HCT116 (cell line): Measurements from ENCODE around the gene ORC4.

Source experiments
- EGR1 ChIP-seq: IDR thresholded peaks from 2 replicates; pipeline ENCODE4 v1.6.1; 2012; ENCODE audit warnings: low read depth
- POLR2A ChIP-seq: IDR thresholded peaks from 2 replicates; pipeline ENCODE4 v1.7.0; 2011; ENCODE audit warnings: borderline replicate concordance; ENCODE audit not compliant: insufficient read depth, insufficient read length; ENCODE audit errors: extremely low read depth
- POLR2AphosphoS5 ChIP-seq: IDR thresholded peaks from 2 replicates; pipeline ENCODE4 v1.6.1; 2011; ENCODE audit warnings: mild to moderate bottlenecking, low read depth, low read length, moderate library complexity
- RAD21 ChIP-seq: IDR thresholded peaks from 2 replicates; pipeline ENCODE4 v1.6.1; 2012; ENCODE audit warnings: low read depth, mild to moderate bottlenecking
- ZFX ChIP-seq: fragments of 450-650 bp; IDR thresholded peaks from 2 replicates; pipeline ENCODE4 v1.6.1; 2017
- TF ChIP-seq, protein P1 (sequence below), 3 experiments: fragments of 200-600 bp in 1 of 3; sonication (generic) in 1 of 3; IDR thresholded peaks in 2 of 3; conservative IDR thresholded peaks in 1 of 3; 2 replicates each; pipeline ENCODE4 v1.5.1; 2012 to 2017; ENCODE audit warnings: low read depth in 2 of 3, low read length in 2 of 3, antibody characterized with exemption in 1 of 3, borderline replicate concordance in 1 of 3, control low read depth in 1 of 3, mild to moderate bottlenecking in 1 of 3, mixed read lengths in 1 of 3, mixed run types in 1 of 3, moderate library complexity in 1 of 3; ENCODE audit not compliant: insufficient read depth in 1 of 3
- TF ChIP-seq, protein P2 (sequence below): IDR thresholded peaks from 2 replicates; pipeline ENCODE4 v1.6.1; 2011; ENCODE audit warnings: mild to moderate bottlenecking, low read length, moderate library complexity; ENCODE audit not compliant: insufficient replicate concordance; ENCODE audit errors: extremely low read depth

GRCh38 chr2:148039783-148040182, 19.2 kb upstream of the ORC4 start:
- TF ChIP-seq, protein P1, sequence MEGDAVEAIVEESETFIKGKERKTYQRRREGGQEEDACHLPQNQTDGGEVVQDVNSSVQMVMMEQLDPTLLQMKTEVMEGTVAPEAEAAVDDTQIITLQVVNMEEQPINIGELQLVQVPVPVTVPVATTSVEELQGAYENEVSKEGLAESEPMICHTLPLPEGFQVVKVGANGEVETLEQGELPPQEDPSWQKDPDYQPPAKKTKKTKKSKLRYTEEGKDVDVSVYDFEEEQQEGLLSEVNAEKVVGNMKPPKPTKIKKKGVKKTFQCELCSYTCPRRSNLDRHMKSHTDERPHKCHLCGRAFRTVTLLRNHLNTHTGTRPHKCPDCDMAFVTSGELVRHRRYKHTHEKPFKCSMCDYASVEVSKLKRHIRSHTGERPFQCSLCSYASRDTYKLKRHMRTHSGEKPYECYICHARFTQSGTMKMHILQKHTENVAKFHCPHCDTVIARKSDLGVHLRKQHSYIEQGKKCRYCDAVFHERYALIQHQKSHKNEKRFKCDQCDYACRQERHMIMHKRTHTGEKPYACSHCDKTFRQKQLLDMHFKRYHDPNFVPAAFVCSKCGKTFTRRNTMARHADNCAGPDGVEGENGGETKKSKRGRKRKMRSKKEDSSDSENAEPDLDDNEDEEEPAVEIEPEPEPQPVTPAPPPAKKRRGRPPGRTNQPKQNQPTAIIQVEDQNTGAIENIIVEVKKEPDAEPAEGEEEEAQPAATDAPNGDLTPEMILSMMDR (IDR thresholded peaks at IDR 0.05 in 2 of 3, conservative IDR thresholded peaks at IDR 0.05 in 1 of 3; ENCODE audit: borderline replicate concordance in 1 of 3, insufficient read depth in 1 of 3, low read depth in 2 of 3, low read length in 2 of 3) = no peak
- TF ChIP-seq, protein P2, sequence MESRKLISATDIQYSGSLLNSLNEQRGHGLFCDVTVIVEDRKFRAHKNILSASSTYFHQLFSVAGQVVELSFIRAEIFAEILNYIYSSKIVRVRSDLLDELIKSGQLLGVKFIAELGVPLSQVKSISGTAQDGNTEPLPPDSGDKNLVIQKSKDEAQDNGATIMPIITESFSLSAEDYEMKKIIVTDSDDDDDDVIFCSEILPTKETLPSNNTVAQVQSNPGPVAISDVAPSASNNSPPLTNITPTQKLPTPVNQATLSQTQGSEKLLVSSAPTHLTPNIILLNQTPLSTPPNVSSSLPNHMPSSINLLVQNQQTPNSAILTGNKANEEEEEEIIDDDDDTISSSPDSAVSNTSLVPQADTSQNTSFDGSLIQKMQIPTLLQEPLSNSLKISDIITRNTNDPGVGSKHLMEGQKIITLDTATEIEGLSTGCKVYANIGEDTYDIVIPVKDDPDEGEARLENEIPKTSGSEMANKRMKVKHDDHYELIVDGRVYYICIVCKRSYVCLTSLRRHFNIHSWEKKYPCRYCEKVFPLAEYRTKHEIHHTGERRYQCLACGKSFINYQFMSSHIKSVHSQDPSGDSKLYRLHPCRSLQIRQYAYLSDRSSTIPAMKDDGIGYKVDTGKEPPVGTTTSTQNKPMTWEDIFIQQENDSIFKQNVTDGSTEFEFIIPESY = no peak
- TF ChIP-seq ZFX (no peak), EGR1 (no peak), POLR2A (no peak), RAD21 (no peak), POLR2AphosphoS5 (no peak)
